Calu3 (cell line): ENCODE results near the gene LMF1. TPM values are rescaled to one million over a fixed set of nuclear protein-coding genes. Genes with fewer than 3 reads are reported as not detected.

ENCODE experiments used
- BruUV-seq: library from RNA; stranded (reverse); fragments of 400-500 nt; replicated peaks from 2 replicates; lab custom pipeline; 2021; lab: Mats Ljungman, UMichigan
- CTCF ChIA-PET: fragments of 300-600 bp; sonication (Branson Sonifier 250); formaldehyde crosslinking; loops from one replicate; lab custom pipeline; 2022; ENCODE audit warnings: antibody characterized with exemption; lab: Charles Lee
- DNase-seq: peaks from one replicate; pipeline ENCODE4 v3.0.0; 2022
- H3K27ac Mint-ChIP-seq: one replicate; pipeline ENCODE4 v1.8.0; 2022; ENCODE audit warnings: mixed read lengths; ENCODE audit not compliant: unreplicated experiment
- H3K27me3 Mint-ChIP-seq: one replicate; pipeline ENCODE4 v1.8.0; 2022; ENCODE audit warnings: mixed read lengths; ENCODE audit not compliant: unreplicated experiment
- H3K36me3 Mint-ChIP-seq: one replicate; pipeline ENCODE4 v1.8.0; 2022; ENCODE audit warnings: mild to moderate bottlenecking, moderate library complexity, mixed read lengths; ENCODE audit not compliant: insufficient read depth, unreplicated experiment
- H3K4me1 Mint-ChIP-seq: one replicate; pipeline ENCODE4 v1.8.0; 2022; ENCODE audit warnings: mild to moderate bottlenecking, low read depth, mixed read lengths; ENCODE audit not compliant: unreplicated experiment
- H3K4me3 Mint-ChIP-seq: one replicate; pipeline ENCODE4 v1.8.0; 2022; ENCODE audit warnings: mild to moderate bottlenecking, low read depth, moderate library complexity, mixed read lengths; ENCODE audit not compliant: unreplicated experiment
- H3K9me3 Mint-ChIP-seq: one replicate; pipeline ENCODE4 v1.8.0; 2022; ENCODE audit warnings: low read depth, mixed read lengths; ENCODE audit not compliant: unreplicated experiment
- intact Hi-C: fragments of 100-400 bp; cut with micrococcal nuclease; formaldehyde crosslinking; loops from one replicate; pipeline ENCODE4 v1.10.0; 2022; ENCODE audit not compliant: unreplicated experiment
- total RNA-seq: library from RNA; stranded (reverse); gene quantifications from 2 replicates; pipeline ENCODE4 v1.2.3, GENCODE V29; 2022
- TF ChIP-seq, protein P1 (sequence below): fragments of 200-600 bp; IDR thresholded peaks from one replicate; pipeline ENCODE4 v1.8.0; 2022; ENCODE audit warnings: antibody characterized with exemption; ENCODE audit not compliant: unreplicated experiment

The LMF1 gene
- total RNA-seq, 1 experiment from 2014 or later = 31.9 TPM

DNA sequence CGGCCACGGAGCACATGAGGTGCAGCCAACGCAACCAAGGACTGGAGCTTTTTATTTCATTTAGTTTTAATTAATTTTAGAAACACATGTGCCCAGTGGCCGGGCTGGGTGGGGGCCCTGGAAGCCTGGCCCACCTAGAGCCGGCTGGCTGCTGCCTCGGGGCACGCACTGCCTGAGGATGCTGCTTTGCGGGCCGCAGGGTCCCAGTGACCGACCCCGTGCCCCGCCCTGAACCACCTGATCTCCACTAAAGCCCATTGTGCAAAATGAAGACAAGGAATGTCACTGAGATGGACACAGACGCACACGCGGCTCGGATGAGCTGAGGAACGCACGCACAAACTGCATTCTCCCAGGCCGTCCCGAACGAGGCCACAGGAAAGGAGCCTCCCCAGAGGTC, 39.6 kb downstream of the LMF1 start:
- Mint-ChIP-seq H3K4me1 (no peaks in the 10 kb centered on the region), H3K36me3 (peaks cover 4% of the 10 kb centered on the region), H3K27me3 (no peaks in the 10 kb centered on the region), H3K27ac (no peak overlapping the region), H3K9me3 (peaks cover 2% of the 10 kb centered on the region), H3K4me3 (no peak overlapping the region)
- intact Hi-C loops = no loop called here
- no TSS peak for BruUV-seq
- DNase-seq = no peak
- CTCF ChIA-PET = no interaction called here
- TF ChIP-seq, protein P1, sequence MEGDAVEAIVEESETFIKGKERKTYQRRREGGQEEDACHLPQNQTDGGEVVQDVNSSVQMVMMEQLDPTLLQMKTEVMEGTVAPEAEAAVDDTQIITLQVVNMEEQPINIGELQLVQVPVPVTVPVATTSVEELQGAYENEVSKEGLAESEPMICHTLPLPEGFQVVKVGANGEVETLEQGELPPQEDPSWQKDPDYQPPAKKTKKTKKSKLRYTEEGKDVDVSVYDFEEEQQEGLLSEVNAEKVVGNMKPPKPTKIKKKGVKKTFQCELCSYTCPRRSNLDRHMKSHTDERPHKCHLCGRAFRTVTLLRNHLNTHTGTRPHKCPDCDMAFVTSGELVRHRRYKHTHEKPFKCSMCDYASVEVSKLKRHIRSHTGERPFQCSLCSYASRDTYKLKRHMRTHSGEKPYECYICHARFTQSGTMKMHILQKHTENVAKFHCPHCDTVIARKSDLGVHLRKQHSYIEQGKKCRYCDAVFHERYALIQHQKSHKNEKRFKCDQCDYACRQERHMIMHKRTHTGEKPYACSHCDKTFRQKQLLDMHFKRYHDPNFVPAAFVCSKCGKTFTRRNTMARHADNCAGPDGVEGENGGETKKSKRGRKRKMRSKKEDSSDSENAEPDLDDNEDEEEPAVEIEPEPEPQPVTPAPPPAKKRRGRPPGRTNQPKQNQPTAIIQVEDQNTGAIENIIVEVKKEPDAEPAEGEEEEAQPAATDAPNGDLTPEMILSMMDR = no peak

DNA sequence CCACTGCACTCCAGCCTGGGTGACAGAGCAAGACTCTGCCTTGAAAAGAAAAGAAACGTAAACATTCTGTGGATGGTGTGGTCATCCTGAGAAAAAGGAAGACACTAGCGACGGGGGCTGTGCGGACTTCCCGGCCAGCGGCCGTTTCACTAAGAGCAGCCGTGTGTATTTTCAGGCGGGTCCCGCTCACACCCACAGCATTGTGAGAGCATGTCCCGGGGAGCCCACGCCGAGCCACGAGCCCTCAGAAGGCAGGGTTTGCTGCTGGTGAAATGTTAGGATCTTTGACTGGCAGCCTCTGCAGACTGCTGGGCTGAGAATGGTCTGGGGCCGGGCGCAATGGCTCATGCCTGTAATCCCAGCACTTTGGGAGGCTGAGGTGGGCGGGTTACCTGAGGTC, 40.3 kb downstream of the LMF1 start:
- no peak for DNase-seq
- Mint-ChIP-seq H3K9me3 (peaks cover 3% of the 10 kb centered on the region), H3K4me1 (no peaks in the 10 kb centered on the region), H3K4me3 (no peak overlapping the region), H3K36me3 (peaks cover 5% of the 10 kb centered on the region), H3K27me3 (no peaks in the 10 kb centered on the region), H3K27ac (no peak overlapping the region)
- BruUV-seq = no TSS peak
- TF ChIP-seq, protein P1 = no peak
- CTCF ChIA-PET = interaction anchor here (0.6 kb wide), 1 partner anchor 12 kb away, joined by 4 read pairs; no protein-coding TSS in a partner anchor
- intact Hi-C loops = no loop called here

DNA sequence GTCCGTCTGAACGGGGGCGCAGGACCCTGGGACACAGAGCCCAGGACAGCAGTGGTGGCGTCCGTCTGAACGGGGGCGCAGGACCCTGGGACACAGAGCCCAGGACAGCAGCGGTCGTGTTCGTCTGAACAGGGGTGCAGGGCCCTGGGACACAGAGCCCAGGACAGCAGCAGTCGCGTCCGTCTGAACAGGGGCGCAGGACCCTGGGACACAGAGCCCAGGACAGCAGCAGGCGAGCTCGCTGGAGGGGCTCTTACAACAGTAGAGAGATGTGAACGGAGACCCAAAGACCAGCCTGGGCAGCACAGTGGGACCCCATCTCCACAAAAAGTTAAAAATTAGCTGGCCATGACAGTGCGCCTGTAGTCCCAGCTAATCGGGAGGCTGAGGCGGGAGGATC, 40.7 kb downstream of the LMF1 start:
- Mint-ChIP-seq H3K9me3 (peaks cover 3% of the 10 kb centered on the region), H3K27ac (no peak overlapping the region), H3K36me3 (peaks cover 5% of the 10 kb centered on the region), H3K4me1 (no peaks in the 10 kb centered on the region), H3K27me3 (no peaks in the 10 kb centered on the region), H3K4me3 (no peak overlapping the region)
- CTCF ChIA-PET = interaction anchor here (0.6 kb wide), 1 partner anchor 13 kb away, joined by 4 read pairs; no protein-coding TSS in a partner anchor
- no peak for DNase-seq
- BruUV-seq = no TSS peak
- intact Hi-C loops = no loop called here
- TF ChIP-seq, protein P1 = no peak

DNA sequence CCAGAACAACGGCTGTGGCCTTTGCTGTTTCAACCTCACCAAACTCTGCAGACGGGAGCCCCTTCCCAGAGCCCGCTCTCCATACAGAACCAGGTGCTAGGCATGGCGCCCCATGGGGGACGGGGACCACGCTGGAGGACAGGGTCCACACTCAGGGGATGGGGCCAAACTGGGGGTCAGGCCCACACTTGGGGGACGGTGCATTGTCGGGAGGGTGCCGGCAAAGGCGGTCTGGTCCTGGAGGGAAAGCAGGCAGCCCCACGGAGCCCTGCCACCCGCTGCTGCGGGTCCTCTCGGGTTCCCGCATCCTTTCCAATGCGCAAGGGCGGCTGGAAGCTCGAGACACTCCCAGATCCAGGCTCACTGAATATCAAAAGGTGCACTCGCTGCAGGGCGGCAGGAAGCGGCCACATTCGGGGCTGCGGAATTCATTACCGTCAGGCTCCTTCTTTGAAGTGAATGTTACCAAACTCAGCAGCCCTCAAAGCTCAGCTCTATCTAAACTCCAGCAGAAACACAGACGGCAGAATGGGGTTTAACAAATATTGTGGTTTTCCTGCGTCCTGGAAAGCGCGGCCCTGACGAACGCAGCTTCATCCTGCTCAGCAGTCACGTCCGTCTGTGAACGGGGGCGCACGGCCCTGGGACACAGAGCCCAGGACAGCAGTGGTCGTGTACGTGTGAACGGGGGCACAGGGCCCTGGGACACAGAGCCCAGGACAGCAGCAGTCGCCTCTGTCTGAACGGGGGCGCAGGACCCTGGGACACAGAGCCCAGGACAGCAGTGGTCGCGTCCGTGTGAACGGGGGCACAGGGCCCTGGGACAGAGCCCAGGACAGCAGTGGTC, 41.3 kb downstream of the LMF1 start:
- no peak for DNase-seq
- intact Hi-C loops = no loop called here
- BruUV-seq = no TSS peak
- Mint-ChIP-seq H3K27ac (no peak overlapping the region), H3K9me3 (peaks cover 3% of the 10 kb centered on the region), H3K4me3 (no peak overlapping the region), H3K36me3 (peaks cover 5% of the 10 kb centered on the region), H3K27me3 (no peaks in the 10 kb centered on the region), H3K4me1 (no peaks in the 10 kb centered on the region)
- CTCF ChIA-PET = no interaction called here
- TF ChIP-seq, protein P1 = no peak
